GM19455 (cell line): ENCODE results near the gene KIAA0040.

ENCODE experiments used
- ATAC-seq: cut with Tn5 transposase; IDR thresholded peaks from one replicate; pipeline ENCODE4 v1.9.1; 2021; ENCODE audit not compliant: unreplicated experiment

The KIAA0040 gene

DNA sequence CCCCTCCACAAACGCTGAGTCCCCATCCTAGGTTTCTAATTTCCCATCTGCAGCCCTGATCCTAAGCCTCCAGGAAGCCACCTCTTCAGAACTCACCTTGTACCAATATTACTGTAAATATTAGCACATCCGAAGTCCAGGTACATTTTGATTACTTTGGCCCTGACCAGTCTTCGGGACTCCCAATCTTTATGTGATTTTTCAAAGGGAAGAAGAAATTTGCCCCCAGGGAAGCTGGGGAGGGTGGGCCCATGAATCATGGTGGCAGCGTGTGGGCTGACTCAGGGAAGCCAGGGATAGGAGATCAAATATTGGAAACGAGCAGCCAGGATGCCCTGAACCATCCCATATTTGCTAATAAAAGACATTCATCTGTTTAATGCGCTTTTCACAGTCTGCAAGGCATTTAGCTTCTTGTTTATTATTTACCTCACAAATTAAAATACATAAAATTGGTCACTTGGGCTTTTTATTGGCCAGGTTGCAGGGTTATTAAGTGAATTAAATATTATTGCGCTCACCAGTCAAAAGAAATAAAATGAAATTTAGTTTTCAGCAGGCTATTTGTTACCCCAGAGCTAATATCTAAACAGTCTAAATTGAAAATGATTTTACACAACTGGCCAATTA is 46.6 kb downstream of the KIAA0040 start:
- no peak for ATAC-seq

GRCh38 chr1:175138579-175138978 is 54.0 kb downstream of the KIAA0040 start:
- no peak for ATAC-seq

DNA sequence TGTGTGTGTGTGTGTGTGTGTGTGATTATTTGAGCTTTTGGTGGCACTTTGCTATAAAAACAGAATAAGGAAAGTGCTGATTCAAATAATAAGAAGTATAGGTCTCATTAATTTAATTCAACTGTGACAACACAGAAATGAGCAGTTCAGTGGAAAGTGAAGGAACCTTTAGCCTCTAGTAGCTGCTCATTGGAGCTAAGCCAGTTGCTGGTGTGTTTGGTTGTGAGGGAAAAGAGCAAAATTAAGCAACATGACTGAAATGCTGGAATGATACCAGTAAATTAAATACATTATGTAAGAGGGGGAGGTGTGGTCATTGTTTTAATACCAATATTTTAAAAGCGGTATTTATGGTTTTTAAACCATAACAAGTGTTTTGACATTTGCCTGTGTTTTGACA is 55.2 kb downstream of the KIAA0040 start:
- no peak for ATAC-seq

DNA sequence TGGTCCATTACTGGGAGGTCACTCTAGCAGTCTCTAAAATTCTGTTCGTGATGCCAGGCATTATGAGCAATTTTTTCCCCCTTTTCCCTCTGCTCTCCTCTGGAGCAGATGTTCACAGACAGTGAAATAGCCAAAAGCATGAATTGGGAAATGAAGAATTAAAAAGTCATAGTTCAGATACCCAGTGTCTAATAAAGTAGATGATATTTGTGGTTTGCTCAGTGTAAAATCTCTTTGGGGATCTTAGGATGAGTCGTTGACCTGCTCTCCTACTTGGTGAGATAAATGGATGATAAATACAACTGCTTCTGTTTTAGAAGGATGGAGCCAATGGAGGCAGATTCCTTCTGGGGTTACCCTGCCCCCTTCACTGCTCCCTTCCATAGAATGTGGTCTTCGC is 56.3 kb downstream of the KIAA0040 start:
- no peak for ATAC-seq

- no peak for ATAC-seq
These were observed 58.1 kb downstream of the KIAA0040 start for GRCh38 chr1:175134500-175134899.

DNA sequence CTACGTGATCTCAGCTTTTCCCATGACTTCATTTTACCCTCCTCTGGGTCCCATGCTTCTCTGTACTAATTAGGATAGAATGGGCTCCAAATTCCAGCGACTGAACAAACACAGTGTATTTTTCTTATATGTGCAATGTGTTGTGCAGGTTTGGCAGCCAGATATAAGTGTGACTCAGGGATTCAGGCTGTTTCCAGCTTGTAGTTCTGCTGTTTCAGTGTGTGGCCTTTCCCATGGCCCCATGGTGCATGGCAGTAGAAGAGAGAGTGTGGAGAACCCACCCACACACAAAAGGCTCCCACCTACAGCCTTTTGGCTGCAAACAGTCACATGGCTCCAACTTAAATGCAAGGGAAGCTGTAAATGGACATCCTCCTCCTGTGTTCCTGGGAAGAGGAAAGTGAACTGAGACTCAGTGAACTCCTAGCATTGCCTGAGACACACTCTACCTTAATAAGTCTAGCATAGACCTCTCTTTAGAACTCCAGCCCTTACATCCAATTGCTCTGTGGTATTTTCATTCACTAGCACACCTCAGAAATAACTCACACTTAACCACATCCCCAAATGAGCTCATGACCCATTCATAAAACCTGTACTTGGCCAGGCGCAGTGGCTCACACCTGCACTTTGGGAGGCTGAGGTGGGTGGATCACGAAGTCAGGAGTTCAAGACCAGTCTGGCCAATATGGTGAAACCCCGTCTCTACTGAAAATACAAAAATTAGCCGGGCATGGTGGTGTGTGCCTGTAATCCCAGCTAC is 58.7 kb downstream of the KIAA0040 start:
- ATAC-seq = no peak

- no peak for ATAC-seq
These were observed 60.1 kb downstream of the KIAA0040 start for GRCh38 chr1:175132436-175132835.

GRCh38 chr1:175131095-175131494 is 61.5 kb downstream of the KIAA0040 start:
- no peak for ATAC-seq

- peak; percentile 57 for ATAC-seq
These were observed 61.9 kb downstream of the KIAA0040 start for GRCh38 chr1:175130649-175131045.

DNA sequence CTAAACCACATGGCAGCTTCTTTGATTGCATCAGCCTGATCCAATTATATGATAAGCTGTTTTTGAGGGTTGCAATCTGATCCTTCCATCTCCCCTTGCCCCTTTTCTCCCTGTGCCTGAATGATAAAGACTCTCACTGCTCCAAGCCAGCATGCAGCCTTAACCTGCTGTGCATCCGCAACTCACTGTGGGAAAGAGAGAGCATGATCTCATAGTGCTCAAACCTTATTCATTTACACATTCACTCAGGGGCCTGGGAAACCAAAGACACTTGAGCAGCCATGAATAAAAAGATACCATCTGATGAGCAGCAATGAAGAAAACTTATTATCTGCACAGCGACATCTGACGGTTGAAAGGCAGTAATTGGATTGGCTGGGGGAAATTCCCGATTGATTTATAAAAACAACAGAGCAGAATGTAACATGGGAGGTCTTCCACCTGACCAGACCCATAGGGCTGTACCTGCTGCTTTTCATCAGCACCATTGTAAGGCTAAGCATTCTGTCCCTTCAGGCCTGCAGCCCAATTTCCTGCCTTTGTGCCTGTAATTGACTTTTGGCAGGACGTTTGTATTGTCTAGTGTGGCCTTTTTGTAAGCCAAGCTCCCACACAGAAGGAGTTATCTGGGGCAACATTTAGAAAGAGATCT is 62.5 kb downstream of the KIAA0040 start:
- peak; percentile 14 for ATAC-seq

GRCh38 chr1:175129644-175129996 is 63.0 kb downstream of the KIAA0040 start:
- no peak for ATAC-seq

DNA sequence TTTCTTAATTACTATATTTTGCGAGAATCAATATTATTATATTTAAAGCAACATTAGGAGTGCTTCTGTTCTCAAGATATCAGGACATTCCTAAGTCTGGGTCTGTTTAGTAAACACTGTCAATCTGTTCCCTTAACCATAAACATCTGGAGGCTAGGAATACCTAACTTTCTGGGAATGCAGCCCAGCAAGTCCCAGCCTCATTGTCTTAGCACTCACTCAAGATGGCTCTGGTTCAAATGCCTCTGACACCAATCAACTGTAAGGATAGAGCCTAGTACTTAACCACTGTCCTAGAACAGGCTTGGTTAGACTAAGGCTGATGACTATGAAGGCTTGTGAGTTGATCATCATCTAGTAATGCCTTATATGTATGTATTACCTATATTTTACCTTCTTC is 63.4 kb downstream of the KIAA0040 start:
- ATAC-seq = no peak

GRCh38 chr1:175128523-175128922 is 64.1 kb downstream of the KIAA0040 start:
- ATAC-seq = no peak

DNA sequence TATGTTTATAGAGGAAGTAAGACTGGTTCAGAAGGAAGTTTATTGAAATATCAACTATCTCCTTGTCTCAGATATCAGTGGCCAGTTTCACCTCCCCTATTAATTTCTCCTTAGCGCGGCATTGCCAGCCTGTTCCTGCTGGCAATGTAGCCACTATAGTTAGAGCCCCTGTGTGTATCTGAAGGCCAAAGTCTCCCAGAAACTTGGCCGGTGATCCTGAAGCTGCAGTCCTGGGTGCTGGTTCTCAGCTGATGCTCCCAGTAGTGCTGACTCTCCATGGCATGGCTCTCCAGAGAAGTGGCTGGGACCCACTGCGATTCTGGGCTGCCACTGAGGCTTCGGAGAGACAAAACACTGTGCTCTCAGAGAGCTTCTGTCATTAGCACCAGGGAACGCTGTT is 65.0 kb downstream of the KIAA0040 start:
- ATAC-seq = no peak

DNA sequence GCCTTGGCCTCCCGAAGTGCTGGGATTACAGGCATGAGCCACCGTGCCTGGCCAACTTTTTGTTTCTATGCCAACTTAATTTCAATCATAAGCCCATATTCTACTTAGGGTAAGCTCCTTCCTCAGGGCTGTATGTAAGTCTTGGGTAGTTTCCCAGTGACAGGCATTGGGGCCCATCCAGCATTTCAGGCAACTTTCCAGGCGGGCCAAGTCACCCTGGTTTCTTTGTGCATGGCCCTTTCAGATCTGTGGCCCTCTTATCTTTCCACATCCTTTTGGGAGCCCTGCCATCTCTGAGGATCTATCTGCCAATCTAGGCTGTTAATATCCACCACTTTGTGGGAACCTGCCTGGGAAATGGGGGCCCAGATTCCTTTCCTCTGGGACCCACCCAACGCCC is 66.2 kb downstream of the KIAA0040 start:
- ATAC-seq = no peak

GRCh38 chr1:175124861-175125260 is 67.7 kb downstream of the KIAA0040 start:
- no peak for ATAC-seq

DNA sequence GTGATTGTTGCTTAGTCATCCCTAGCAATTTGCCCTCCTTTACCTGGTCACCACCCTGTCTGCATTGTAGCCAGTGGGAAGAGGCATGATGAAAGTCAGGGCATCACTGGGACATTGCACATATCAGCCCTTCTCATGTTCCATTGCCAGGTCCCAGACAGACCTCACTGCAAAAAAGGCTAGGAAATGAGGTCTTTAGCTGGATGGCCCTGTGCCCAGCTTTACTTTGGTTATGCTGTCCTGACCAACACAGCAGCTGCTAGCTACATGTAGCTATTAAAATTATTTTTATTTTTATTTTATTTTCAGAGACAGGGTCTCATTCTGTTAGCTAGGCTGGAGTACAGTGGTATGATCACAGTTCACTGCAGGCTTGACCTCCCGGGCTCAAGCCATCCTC is 72.1 kb downstream of the KIAA0040 start:
- no peak for ATAC-seq

DNA sequence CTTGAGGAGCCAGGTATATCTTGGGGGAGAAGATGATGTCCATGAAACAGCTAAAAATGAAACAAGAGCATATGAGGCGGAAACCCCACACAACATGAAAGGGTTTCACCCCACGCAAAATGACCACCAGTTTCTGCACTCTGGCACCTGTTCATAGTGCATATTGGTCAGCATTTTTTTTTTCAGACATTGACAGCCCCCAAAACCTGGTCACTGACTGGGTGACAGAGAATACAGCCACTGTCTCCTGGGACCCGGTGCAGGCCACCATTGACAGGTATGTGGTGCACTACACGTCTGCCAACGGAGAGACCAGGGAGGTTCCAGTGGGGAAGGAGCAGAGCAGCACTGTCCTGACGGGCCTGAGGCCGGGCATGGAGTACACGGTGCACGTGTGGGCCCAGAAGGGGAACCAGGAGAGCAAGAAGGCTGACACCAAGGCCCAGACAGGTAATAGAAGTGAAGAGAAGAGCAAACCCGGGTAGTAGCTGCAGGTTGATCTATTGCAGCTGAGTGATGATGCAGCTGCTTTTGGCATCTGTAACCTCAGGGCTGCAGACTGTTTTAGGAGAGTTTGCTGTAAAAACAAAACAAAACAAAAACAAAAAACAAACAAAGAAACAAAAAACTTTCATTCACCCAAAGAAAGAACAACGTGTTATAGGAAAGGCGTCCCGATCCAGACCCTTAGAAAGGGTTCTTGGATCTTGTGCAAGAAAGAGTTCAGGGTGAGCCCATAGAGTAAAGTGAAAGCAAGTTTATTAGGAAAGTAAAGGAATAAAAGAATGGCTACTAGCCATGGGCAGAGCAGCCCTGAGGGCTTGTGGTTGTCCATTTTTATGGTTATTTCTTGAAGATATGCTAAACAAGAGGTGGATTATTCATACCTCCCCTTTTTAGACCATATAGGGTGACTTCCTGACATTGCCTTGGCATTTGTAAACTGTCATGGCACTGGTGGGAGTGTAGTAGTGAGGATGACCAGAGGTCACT is 73.9 kb downstream of the KIAA0040 start:
- no peak for ATAC-seq

DNA sequence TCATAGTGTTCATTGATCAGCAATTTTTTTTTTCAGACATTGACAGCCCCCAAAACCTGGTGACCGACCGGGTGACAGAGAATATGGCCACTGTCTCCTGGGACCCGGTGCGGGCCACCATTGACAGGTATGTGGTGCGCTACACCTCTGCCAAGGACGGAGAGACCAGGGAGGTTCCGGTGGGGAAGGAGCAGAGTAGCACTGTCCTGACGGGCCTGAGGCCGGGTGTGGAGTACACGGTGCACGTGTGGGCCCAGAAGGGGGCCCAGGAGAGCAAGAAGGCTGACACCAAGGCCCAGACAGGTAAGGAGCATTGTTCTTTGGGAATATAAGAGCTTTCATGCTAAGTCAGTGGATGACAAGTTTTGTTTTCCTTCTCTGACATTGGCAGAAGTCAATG is 75.7 kb downstream of the KIAA0040 start:
- no peak for ATAC-seq

DNA sequence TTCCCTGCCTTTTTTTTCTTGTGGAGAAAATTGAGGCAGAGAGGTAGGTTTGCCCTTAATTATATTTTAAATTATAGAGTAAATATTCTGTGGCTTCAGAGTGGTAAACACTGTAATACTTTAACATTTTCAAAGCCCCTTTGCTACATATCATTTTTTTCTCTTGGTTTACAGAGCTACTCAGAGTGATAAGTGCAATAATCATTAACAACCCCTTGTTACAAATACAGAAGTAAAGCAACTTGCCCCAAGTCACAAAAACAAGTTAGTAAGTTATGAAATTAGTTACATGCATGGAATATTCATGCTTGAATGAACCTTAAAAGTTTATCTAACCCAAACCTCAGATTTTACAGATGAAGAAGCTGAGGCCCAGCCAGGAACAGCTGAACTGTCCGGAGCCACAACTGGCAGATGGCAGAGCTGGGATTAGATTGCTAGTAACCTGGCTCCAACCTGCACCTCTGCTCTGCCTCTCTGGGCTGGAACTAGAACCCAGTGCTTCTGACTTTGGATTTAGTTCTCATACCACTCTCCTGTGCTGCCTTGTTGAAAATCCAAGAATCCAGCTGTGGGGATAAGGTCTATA is 76.3 kb downstream of the KIAA0040 start:
- ATAC-seq = no peak

GRCh38 chr1:175114996-175115395 is 77.6 kb downstream of the KIAA0040 start:
- no peak for ATAC-seq
